Activated CD4-positive, CD25-positive, alpha-beta regulatory T cell treated with anti-CD3 and anti-CD28 coated beads, Interleukin-2, amount 50 U/mL, for 72 hours (primary cell): Measurements from ENCODE around the gene GAL.

Experiments
- DNase-seq: peaks from one replicate; pipeline ENCODE4 v3.0.0; 2021

The GAL gene

DNA sequence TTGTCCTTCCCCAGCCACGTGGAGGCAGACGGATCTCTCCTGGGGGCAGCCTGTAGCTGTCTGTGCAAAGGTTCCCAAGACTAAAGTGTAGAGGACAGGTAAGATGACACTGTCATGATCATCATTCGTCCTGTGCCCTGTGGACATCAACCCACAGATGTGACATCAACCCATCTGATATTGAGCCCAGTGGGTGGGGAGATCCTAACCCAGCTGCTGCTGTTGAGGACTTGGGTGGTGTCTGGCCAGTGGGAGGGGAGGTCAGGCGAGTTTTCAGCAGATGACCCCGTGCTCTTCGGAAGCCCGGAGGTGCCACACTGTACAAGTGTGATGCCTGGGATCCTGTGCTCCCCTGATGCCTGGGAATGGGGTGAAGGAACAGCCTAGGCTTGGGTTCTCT is 1.2 kb upstream of the GAL start:
- no peak for DNase-seq

DNA sequence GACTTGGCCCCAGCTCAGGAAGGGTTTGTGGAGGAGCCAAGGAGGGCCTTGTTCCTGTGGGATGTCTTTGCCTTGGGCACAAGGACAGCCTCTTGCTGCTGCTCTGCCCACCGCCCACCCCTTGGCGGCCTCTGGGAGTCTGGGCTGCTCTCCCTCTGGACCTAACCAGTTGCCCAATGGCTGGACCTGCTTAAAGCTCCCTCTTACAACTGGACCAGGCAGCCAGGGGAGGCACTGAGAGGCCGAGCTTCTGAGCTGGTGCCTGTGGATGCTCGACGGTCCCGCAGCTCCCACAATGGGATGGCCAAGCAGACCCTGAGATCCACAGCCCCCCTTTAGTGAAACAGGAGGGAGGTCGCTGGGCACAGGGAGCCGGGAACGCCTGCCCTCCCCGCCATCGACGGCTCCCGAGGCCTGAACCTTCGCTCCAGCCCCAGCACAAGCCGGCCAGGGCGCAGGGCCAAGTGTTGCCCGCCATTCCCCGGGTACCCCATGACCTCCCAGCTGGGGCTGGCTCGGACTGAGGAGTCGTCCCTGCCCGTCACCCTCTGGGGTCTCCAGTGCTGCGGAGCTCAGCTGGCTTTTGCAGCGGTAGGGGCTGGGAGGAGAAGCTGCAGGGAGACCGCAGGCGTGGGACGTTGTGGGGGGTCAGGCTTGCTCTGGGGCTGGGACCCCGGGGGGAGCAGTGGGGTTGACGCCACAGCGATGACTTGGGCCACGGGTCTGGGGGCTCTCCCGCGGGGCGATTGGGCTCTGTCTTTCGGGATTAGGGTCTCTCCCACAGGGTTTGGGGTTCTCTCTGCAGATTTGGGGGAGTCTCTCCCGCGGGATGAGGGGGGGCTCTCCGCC is 584 bp upstream of the GAL start:
- no peak for DNase-seq

DNA sequence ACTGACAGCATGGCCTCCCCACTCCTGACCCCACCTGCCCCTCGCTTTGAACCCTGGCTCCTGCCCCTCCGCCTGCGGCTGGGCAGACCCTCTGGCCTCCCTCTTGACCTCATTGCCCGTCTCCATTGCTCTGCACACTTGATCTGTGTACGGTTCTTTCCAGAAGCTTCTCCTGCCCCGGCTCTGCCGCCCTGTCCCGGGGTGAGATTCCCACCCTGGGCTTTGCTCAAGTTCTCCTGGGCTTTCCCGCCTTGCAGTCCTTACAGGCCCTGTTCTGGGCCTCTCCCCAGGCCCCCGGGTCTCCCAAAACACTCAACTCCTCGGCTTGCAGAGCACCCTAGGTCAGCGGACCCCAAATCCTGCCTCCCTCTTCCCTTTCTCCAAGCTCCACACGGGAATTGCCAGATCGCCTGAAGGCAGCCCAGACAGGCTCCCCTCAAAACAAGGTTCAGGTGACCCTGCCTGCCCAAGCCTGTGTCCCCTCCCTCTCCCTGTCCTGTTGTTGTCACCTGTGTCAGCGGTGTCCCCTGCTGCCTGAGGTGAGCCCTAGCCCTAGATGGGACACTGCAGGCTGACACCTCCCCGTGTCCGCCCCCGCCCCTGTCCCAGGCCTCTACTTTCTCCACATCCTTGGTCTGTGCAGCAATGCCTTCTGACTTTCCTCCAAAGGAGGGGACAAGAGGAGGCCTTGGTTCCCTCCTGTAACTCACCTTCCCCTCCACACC is 1.5 kb downstream of the GAL start:
- DNase-seq: no peak

DNA sequence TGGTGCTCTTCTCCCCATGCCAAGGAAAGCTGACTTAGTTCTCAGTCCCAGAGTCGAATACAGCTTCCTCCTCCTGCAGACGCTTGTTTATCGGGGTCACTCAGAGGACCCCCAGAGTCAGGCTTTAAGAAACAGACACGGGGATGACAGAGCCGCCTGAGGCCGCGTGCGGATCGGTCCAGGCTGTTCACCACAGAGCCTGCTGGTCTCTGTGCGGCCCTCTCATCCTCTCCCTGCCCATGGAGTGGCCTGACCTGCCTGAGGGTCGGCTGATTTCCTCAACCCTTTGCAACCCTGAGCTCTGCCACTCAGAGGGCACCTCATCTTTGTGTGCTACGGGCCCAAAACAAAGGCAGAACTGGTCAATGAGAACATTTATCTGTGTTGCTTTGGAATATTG is 2.1 kb downstream of the GAL start:
- DNase-seq: no peak

DNA sequence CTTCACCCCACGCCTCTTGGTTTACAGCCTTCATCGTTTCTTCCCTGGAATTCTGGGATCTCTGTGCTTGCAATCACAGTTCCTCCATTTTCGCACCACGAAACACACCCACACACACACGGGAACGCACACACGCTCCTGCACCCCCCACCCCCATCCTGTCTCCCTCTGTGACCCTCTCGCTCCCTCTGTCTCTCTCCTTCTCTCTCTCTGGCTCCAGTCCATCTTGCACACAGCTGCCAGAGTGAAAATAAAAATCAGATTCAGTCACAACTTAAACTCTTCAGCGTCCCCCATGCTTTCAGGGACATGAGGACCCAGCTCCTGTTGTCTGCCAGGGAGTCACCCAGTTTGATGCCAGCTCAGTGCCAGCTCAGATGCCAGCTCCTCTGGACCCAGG is 3.0 kb downstream of the GAL start:
- no peak for DNase-seq

DNA sequence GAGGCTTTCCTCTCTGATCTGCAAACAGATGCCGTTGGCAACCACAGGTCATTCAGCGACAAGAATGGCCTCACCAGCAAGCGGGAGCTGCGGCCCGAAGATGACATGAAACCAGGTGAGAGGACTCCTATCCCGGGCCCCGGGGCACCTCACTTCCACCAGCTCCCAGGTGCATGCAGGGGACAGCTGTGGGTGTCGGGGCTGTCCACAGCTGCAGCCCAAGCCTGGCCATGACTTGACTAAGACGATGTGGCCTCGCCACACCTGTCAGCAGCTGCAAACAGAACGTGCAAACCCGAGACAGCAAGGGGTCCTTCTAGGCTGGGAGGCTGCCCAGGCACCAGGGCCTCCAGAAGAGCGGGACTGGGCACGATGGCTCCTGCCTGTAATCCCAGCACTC is 3.6 kb downstream of the GAL start:
- DNase-seq: no peak

DNA sequence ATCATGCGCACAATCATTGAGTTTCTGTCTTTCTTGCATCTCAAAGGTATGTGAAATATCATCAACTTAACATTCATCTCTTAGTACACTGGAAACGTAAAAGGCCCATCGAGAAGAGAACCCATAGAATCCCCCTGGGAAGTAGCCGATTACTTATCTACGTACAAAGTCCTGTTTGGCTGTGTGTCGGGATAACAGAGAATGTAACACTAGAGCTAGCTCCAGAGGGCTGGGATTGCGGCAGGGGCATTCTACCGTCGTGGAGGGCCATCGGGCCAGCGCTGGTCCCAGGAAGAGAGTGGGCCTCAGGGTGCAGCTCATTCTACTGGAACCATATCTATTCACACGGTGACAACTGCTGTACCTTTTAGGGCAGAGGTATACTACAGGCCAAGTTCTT is 4.5 kb downstream of the GAL start:
- no peak for DNase-seq

DNA sequence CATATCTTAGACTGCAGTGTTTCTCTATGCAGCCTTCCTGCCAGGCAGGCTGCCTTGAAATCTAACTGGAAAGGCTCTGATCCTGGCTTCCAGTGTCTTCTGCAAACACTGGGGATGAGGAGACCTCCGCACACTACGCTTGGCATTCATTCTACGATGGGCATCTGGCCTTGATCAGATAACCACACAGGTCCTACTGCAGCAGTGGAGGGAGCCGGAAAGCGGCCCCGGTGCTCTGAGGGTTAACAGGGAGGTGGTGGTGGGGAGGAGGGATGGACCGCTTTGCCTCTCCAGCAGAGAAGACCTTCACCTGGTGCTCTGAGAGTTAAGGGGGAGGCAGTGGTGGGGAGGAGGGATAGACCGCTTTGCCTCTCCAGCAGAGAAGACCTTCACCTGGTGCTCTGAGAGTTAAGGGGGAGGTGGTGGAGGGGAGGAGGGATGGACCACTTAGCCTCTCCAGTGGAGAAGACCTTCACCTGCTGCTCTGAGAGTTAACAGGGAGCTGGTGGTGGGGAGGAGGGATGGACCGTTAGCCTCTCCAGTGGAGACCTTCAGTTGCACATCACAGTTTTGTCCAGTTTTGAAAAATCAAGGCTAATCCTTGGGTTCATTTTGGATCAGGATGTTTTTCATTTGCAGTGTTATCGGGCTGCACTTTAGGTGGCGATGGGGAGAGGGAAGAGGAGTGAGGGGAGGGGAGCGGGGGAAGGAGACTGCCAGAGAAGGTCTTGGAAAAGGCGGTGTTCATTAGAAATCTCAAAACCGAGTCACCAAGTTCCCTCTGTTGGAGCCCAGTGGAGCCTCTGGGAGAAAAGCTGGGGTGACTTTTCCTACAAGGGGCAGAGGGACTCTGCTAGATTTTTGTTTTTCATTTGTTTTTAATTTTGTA is 5.6 kb downstream of the GAL start:
- no peak for DNase-seq

DNA sequence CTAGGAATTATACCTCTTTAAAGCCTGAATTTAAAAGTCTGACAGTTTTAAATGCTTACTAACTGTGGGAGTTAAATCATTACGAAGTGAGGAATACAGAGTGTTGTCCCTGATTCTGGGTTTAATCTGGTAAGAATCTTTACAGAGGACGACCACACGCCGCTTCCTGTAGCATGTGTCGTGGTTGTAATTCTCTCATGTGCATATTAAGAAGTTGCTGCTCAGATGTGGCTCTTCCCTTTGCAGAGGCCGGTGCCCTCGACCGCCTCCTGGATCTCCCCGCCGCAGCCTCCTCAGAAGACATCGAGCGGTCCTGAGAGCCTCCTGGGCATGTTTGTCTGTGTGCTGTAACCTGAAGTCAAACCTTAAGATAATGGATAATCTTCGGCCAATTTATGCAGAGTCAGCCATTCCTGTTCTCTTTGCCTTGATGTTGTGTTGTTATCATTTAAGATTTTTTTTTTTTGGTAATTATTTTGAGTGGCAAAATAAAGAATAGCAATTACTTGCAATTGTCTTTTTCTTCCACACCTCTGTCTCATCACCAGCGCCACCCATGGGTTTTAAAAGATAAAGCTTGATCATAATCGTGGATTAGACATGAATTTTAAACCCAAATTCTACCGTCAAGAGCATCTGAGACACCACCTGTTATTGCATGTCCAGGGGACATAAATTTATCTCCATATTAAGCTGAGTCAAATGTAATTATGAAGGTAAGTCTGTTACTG is 6.5 kb downstream of the GAL start:
- DNase-seq: no peak

DNA sequence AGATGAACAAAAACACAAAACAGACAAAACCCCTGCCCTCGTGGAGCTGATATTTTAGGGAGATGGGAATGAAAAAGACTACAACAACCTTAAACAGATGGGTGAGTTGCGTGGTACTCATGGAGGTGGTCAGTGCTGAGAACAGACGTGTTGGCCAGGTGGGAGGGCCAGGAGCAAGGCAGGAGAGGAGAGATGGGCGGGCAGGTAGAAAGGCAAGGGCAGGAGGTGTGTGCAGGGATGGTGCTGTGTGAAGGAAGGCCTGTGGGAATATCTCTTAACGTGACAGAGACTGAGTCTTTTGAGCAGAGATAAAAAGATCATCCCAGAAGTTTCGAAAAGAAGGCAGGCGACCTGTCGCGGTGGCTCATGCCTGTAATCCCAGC is 7.0 kb downstream of the GAL start:
- no peak for DNase-seq

DNA sequence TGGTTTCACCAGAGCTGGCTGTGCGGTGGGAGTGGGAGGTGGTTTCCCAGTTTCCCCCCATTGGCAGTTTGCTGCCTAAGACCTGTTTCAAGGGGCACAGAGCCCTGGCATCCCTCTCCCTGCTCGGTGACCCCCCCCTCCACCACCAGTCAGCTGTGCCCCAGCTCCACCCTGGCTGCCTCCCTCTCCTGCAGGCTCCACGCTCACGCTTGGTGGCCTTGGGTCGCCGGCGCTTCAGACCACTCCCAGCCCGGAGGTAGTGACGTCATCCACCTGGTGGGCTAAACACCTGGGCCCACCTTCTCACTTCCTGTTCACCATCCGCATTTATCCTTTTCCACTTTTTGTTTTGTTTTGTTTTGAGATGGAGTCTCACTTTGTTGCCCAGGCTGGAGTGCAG is 7.8 kb downstream of the GAL start:
- no peak for DNase-seq

DNA sequence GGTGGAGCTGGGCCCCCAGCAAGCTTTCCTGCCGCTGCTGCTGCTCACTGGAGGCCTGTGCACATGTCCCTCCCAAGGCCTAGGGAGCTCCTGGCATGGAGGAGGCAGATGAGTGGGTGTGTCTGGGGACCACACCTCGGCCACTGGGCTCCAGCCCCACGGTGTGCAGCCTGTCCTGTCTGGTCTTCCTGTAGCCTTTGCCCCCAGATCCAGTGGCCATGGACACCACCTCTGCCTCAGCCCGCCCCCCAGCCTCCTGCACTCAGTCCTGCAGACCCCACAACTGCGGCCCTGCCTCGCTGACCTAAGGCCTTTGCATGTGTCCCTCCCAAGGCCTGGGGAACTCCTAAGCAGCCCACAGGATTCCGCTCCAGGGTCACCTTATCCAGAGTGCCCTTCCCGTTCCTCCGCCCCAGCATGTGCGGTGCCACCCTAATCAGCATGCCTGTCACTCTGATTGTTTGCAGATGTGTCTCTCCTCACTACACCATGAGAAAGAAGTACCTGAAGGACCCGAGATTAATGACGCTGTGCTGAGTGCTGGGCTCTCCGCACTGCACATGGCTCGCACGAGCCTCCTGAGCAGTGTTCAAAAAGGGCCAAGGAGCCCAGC is 8.6 kb downstream of the GAL start:
- no peak for DNase-seq

DNA sequence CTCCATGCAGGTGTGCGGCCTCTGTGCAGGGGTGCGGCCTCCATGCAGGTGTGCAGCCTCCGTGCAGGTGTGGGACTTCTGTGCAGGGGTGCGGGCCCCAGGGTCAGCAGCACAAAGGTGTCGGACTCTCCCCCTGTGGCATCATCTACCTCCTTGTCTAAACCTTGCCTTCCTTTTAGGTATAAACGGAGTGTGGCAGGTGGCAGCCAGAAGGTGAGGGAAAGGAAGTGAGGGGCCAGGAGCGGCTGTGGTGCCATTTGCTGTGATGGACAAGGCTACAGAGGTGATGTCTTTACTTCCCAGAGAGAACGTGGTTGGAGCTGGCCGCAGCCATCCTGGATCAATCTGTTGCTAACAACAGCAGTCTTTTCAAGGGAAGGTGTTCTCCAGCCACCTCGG is 9.1 kb downstream of the GAL start:
- DNase-seq: no peak

DNA sequence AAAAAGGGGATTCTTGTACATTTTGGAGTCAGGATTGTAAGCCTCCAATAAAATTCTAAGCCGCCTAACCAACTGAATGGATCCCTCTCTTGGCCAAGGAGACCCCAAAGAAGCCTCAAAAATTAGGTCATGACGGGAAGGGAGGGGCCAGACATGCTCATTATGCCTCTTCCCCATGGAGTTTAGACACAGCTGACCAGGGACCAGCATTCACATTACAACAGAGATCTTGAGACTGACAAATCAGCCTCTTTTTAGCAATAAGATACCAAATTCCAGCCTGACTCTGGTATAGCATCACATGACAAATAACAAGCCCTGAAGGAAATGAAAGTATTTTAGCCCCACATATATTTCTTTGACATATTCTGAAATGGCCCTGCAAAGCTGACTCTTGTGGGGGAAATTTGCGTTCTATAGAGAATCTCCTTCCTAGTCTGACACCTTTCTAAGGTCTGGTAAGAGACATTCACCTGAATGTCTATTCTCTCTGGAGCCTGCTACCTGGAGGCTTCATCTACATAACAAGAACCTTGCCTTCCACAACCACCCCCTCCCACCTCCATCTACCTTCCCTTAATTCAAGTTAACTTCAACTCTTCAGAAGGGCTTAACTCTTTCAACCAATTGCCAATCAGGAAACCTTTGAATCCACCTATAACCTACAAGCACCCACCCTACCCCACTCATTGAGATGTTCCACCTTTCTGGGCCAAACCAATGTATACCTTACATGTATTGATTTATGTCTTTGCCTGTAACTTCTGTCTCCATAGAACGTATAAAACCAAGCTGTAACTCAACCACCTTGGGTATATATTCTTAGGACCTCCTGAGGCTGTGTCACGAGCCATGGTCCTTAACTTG is 10.3 kb downstream of the GAL start:
- no peak for DNase-seq

DNA sequence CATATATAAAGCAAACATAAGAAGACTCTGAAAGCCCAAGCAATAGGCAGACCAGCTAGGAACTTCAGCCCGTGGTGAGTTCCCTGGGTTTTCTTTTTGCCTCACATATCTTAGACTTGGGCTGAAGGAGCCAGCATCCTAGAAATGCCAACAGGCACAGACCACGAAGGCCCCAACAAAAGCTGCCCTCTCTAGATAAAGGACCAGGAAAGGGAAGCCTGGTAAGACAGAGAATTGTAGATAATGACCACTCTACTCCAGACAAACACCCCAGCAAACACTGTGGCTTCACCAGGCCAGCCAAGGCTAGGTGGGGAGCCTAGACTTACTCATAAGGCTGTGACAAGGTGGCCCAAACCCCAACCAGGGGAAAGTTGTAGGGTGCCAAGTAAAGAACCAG is 11.2 kb downstream of the GAL start:
- DNase-seq: no peak

DNA sequence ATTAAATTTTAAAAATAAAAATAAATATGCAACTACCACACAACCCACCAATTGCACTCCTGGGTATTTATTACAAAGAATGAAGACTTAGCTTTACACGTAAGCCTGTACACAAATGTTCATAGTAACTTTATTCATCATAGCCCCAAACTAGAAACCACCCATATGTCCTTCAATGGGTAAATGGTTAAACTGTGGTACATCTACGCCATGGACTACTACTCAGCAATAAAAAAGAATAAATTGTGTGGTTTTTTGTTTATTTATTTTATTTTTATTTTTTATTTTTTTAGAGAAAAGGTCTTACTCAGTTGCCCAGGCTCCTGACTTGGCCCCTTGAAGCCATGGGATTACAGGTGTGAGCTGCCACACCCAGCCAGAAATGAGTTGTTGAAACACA is 14.6 kb downstream of the GAL start:
- DNase-seq: no peak

DNA sequence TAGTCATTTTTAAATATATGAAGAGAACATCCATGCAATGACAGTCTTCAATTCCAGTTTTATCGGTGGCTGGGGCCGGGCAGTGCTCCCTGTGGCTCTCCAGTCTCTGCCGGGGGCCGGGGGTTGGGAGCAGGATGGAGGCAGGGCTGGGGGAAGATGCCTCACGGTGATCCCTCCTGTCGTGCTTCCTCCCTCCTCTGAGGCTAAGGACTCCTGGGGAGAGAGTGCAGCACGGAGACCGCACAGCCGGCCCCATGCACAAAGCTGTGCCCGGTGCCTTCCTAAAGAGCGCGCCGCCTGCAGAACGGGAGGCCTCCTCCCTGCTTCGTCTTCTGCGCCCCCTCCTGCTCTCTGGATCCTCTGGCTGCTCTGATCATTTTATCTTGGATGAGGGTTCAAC is 20.5 kb downstream of the GAL start:
- no peak for DNase-seq

DNA sequence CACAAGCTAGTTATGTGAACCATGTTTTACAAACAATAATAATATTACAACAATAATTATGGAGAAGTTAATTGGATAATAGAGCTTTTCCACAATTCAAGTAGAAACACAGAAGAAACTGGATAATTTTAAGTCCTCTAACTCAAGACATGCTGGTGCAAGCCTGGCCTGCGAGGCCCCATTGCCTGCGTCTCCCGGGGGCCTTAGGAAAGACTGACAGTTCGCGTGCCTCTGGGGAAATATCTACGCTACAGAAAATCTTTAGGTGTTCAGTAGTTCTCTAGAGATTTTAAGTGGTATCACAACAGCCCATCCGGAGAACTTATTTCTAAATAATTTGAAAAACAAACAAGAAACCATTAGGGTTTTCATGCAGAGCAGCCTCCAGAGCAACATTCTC is 23.2 kb downstream of the GAL start:
- DNase-seq: no peak

DNA sequence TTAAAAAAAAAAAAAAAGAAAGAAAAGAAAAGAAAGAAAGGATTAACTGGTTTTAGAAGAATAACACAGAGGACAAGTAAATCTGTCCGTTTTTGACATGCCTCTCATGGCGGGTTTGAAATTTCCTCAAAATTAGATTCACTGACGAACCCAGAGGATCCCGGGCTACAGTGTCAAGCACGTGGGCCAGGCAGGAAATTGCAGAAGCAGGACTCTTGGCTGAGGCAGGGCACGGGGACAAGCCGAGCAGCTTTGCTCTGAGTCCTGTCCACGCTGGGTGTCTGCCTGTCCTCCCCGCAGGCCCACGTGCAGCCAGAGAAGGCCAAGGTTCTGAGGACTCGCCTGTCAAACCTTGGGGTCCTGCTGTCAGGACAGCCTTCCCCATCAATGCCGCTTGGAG is 24.7 kb downstream of the GAL start:
- DNase-seq: no peak

DNA sequence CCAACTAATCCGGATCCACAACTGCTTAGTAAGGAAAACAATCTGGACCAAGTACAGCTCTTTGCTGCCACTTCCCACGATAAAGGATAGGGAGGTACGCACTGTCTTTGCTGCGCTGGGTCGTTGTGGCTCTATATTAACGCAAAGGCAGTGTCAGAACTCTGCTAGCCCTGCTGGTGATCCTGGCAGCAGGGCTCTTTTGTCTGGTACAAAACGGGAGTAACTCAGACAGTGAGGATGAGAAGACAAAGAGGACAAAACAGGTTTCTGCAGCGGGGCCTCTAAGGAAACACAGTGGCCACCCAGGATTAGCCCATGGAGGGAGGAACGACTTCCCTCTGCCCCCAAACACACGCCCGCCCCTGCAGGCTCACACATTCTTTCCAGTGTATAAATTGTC is 26.1 kb downstream of the GAL start:
- DNase-seq: no peak

DNA sequence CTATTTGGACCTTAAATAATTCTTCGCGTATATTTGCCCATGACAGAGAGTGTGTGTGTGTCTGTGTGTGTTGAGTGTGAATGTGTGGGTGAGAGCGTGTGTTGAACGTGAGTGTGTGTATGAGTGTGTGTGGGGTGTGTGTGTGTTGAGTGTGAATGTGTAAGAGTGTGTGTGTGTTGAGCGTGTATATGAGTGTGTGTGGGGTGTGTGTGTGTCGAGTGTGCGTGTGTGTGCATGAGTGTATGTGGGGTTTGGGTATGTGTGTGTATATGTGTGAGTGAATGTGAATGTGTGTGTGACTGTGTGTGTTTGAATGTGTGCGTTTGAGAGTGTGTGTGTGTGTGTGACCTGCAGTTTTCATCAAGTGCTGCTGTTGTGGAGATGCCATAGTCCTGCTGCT is 26.8 kb downstream of the GAL start:
- no peak for DNase-seq
